ENCODE data around the gene ZNF827.

ZNF827 gene

DNA sequence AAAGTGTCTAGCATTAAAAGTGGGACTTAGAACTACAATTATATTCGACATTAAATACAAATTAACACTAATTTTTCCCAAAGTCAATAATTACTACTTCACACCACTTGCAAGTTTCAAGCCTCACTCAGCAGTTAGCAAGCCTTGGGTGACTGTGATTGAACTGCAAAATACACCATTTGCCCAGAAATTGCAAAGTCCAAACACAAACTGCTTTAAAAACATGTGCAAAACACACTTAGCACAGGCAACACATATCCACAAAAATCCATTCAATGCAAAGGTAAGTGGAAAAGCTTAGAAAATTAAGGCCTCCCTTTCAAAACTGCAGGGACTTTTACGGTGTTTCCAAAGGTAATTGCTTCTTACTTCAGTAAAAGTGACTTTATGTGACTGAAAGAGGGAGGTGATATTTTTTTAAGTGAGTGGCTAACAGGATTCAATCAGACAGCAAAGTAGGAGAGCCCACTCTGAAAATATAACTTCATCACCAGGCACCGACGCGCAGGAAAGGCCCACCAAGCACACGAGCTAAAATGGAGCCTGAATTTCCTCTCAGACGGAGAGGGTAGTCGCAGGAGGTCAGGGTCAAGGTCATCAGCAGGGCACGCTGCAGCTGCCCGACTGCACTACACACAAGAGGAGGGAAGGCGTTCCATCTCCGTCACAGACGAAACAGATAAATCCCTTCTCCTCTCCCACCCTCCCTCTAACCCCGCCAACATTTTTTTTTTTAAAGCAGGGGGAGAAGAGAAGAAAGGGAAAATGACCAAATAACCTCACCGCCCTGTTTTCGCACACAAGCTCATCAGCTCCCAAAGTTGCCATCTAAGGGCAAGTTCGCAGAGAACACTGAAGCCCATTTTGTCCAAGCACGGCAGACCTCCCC is 3.1 kb downstream of the ZNF827 start:
- peak; percentile 66 for DNase-seq (ENCODE audit: low spot score)

DNA sequence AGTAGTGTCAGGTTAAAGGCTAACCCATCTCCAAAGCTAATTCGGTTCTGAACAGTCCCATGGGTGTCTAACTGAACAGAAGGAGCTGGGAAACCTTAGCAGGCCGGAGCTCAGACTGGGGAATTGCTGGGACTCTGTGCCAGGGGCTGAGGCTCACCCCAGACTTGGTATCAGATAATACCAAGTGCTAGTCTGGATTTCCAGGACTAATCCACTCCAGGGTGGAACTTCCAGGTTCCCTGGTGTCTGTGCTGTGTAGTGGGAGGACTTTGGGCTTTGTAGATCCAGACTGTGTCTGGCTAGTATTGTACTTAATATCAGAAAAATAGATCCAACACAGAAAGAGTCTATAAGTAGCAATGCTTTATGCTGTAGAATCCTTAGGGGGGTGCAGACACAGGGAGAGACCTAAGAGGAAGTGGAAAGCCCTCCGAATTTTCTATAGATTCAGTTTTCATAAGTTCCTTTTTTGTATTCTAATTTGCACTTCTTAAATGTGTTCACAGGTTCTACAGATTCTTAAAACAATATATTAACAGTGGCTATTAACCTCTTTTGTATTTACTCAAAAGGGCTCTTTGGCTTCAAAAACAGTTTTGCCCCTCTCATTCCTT is 4.1 kb downstream of the ZNF827 start:
- no peak for DNase-seq (ENCODE audit: low spot score)

DNA sequence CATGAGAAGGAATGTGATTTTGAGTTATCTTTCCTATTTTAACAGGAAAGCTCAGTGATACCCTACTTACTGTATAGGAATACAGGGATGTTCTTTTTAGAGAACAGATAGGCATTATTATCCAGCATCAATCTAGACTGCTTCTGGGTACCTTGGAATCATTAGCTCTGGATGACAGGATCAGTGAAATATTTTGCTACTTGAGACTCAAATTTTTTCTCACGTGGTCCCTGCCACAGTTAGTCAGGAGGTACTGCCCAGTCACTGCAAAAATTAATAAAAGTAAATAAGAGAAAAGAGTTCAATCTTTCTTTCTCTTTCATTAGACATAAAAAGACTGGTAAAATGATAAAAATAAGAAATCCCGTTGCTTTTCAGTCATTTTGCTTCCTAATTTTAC is 5.5 kb downstream of the ZNF827 start:
- no peak for DNase-seq (ENCODE audit: low spot score)

- DNase-seq (ENCODE audit: low spot score): no peak
These were observed 7.2 kb downstream of the ZNF827 start for GRCh38 chr4:145931403-145931802.

- no peak for DNase-seq (ENCODE audit: low spot score)
These were observed 8.0 kb downstream of the ZNF827 start for GRCh38 chr4:145930592-145930991.

DNA sequence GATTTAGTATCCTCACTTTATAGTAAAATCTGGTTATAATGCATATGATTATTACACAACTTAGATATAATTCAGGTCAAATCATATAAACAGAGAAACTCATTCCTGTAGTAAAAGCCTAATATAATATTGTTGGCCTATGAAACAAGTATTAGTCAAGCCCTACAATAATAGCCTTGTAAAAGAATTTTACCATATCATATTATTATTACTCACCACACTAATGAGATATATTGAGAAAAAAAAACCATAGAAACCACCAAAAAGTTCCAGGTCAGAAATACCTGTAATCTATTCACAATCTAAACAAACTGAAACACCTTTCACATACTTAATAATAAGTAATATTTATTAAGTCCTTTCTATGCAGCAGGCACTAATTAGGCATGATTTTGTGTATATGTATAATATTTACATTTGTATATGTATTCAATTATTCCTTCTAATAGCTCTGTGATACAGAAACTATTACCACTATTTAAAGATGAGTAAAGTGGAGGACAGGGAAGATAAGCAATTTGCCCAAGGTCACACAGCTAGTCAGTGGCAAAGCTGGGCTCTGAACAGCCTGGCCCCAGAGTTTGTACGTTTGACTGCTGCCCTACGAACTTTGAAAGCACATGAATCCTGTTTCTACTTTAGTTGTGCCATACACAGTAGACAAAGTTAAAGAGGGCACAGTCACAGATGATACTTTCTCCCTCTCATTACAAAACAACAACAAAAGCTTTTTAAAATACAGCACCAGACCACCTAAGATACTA is 9.0 kb downstream of the ZNF827 start:
- DNase-seq (ENCODE audit: low spot score): no peak

DNA sequence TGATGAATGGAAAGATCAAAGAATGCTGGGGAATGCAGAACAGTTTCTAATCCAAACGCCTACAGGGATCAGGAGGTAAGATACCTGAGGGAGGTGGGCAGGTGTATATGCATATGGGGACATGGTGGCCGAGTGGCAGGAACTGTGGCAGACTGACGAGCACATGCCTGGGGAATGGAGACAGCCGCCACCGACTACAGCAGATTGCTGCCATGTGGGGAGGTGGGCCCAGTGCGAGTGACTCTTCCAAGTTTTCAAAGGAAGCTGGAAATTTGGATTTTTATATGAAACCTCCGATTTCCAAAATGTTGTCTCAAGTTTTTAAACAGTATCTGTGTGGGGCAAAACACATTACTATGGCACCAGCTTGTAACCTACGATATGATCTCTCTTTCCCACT is 9.9 kb downstream of the ZNF827 start:
- DNase-seq (ENCODE audit: low spot score): peak; percentile 16

DNA sequence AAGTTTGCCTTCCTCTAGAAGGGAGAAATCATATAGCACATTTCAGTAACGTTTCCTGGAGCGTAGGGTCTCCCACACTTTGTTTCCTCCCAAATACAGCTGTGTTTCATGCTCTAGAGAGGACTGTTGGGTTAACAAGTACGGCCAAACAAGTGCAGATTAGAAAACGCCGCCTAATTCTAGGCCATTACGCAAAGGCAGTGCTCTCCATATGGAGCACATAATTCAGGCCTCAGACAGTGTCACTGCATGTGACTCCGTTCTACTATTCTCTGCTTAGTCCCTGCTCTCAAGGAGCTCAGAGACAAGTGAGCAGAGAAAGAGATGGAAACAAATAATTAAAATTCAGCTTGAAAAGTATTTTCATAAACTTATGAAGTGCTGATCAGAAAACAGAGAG is 11.6 kb downstream of the ZNF827 start:
- DNase-seq (ENCODE audit: low spot score): no peak

- DNase-seq (ENCODE audit: low spot score): no peak
These were observed 17.4 kb downstream of the ZNF827 start for GRCh38 chr4:145921231-145921630.

DNA sequence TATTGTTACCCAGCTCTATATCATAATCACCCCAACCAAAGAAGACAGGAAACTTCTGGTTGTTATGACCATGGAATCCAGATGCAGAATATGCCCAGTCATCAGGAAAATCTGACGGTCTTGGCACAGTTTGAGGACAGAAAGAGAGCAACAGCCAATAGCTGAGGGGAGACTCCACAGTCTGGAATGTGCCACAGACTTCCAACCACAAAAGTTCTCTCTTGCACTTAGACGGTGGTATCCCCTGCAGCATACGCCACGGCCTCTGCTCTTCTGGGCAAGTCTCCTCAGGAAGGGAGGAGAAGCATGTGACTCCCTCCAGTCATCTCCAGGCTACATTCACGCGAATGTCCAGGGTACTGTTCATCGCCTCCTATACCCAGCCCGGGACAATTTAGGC is 18.4 kb downstream of the ZNF827 start:
- no peak for DNase-seq (ENCODE audit: low spot score)

DNA sequence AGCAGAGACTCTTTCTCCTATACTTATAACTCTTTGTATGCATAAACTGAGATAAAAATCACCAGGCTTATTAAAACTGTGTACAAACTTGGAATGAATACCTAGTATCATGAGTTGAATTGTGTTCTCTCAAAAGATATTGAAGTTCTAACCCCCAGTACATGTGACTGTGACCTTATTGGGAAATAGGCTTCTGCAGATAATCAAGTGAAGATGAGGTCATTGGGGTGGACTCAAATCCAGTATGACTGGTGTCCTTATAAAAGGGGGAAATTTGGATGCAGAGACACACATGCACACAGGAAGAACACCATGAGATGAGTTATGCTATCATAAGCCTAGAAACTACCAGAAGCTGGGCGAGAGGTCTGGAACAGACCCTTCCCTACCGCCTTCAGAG is 26.2 kb downstream of the ZNF827 start:
- no peak for DNase-seq (ENCODE audit: low spot score)

DNA sequence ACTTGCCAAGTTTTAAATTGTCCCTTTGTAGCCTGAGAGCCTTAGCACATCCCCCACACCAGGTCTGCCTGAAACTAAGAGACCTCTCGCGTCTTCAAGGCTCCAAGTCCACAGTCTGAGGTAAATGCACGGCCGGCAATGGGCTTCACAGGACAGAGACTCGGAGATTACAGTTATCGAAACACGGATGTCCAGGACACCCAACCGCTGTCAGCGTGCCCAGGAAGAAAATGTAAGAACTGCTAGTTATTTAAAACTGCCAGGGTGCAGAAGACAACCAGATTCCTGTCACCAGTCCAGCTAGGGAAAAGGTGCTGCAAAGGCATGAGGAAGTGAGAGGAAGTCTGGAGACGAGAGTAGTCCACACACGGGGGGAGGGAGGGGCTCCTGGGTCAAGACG is 28.9 kb downstream of the ZNF827 start:
- no peak for DNase-seq (ENCODE audit: low spot score)

GRCh38 chr4:145909281-145909715 is 29.3 kb downstream of the ZNF827 start:
- DNase-seq (ENCODE audit: low spot score): no peak

DNA sequence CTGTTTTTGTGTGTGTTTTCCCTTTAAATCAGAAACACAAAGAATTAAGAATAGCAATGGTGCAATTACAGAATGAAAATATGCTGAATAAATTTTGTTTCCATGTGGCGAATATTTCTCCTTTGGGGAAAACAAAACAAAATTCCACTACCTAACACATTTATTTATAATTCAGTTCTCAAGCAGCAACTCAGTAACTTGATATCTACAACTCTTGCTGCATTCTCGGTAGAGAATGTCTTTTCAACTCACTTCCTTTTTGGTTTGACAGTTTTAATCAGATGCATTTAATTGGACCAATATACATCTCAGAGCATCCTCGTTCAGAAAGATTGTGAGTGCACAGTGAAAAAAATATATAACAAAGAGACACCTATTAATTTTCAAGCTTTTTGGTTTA is 30.8 kb downstream of the ZNF827 start:
- no peak for DNase-seq (ENCODE audit: low spot score)

DNA sequence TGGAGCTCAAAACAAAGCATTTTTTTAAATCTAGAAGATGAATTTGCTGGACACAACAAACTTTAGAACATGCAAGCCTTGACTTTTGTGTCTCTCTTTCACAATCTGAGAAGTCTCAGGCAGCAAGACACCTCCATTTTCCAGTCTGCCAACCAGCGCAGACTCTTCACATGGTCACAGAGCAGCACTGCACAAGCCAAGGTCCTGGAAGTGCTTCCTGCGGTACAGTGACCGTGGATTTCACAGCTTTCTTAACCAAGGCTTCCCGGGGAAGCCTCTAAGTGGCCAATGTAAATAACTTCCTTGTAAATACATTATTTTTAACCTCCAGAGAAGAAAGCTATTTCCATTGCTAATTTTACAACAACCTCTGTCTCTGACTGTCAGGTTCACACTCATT is 31.2 kb downstream of the ZNF827 start:
- no peak for DNase-seq (ENCODE audit: low spot score)

DNA sequence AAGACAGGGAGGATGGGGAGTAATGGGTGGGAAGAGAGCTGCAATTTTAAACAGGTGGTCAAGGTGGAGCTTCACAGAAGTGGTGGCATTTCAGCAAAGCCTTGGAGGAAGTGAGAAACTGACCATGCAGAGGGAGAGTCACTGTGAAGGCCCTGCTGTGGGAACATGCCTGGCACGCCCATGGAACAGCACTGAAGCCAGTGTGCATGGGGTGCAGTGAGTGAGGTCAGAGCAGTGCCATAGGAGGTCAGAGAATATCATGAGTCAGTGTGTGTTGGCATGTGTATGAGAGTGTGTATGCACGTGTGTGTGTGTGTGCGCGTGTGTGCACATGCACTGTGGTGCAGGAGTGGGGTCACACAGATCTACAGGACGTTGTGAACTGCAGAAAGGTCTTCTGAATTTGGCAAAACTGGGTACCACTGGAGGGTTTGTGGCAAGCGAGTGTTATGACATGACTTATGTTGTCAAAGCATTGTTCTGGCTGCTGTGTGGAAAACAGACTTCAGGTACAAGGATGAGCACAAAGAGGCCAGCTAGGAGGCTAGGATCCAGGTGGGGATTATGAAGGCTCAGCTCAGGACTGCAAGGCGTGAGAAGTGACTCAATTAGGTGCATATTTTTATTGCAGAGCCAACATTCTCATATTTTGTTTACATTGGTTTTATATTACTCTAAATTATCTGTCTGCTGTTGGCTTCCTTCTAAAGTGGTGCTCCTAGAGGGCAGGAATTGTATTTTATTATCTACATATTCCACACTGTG is 34.0 kb downstream of the ZNF827 start:
- no peak for DNase-seq (ENCODE audit: low spot score)

DNA sequence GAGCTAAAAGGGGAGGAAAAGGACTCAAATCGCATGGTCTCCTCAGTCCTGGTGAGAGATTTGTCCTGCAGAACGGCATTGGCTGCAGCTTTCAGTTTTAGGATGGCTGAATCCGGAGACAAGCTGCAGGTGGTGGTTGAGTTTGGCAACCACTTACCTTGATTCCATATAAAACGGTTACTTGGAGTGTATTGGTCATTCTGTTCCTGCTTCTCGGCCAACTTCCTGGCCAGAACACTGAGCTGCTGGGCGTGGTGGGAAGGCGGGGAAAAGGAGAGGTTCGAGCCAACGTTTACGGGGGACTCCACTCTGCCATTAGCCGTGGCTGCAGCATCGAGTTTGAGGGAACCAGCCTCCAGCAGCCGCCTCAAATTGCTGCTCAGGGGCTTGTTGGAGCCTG is 36.1 kb downstream of the ZNF827 start:
- no peak for DNase-seq (ENCODE audit: low spot score)

DNA sequence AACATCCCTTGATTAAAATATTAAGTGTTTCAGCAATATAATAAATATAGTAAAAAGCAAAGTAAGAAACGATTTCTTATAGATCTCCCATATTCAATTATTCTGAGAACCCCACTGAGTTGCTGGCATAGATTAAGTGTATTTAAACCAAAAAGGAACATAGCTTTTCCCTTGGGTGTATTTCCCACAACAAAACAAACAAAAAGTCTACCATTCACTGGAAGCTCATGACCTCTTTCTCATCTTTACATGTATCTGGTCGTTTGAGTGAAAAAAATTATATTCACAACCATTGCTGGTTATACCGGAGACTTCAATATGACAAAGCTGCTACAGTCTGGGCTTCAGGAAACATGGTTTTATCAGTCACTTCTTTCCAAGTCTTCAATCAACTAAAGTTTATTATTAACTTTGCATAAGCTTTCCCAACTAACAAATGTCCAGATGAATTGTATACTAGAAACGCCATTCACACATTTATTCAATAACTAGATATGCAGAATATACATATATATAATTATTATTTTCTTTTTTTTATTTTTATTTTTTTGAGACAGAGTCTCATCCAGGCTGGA is 38.6 kb downstream of the ZNF827 start:
- DNase-seq (ENCODE audit: low spot score): no peak

DNA sequence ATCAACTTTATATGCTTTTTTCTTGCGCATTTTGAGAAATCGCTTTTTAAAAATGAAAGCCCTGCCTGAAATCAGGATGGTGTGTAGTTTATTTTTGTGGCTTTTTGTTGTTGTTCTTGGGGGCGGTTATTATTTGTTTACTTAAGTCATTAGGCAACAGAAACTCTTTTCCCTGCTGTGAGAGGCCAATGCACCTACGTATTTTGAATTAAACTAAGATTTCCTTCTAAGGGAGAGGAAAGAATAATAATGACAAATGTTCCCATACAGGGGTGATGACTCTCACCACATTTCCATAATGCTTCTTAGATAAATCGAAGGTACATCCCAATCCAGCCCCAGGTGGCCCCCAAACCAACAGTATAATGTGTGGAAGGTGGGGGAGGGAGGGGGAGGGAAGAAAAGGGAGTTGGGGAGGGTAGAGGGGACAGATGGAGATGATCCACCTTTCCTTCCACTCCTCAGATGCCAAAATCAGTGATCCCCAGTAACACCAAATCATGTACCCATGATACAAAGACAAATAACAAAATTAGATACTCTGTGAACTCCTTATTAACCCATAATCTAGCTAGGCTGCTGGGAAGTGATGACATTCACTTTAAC is 39.6 kb downstream of the ZNF827 start:
- DNase-seq (ENCODE audit: low spot score): no peak

DNA sequence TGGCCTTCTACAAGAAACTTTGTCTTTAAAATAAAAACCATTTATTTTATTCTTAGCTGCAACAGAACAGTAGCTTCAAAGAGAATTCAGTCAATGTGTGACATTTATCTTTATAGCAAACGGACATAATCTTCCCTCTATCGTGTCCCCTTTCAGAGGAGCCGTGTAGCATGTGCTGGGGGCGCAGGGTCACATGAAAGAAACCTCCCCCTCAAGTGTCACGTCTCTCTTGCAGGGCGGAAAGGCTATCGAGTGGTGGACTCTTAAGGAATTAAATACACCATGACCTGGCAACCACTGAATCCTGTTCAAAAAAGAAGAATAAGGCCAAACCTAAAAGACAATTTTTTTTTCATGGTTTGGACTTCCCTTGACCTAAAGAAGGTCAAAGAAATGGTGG is 40.2 kb downstream of the ZNF827 start:
- DNase-seq (ENCODE audit: low spot score): no peak

- no peak for DNase-seq (ENCODE audit: low spot score)
These were observed 43.6 kb downstream of the ZNF827 start for GRCh38 chr4:145895056-145895455.

Data from Ammon's horn (tissue), 1 donor.